ENCODE results near the gene SLCO2A1.

Gene SLCO2A1

DNA sequence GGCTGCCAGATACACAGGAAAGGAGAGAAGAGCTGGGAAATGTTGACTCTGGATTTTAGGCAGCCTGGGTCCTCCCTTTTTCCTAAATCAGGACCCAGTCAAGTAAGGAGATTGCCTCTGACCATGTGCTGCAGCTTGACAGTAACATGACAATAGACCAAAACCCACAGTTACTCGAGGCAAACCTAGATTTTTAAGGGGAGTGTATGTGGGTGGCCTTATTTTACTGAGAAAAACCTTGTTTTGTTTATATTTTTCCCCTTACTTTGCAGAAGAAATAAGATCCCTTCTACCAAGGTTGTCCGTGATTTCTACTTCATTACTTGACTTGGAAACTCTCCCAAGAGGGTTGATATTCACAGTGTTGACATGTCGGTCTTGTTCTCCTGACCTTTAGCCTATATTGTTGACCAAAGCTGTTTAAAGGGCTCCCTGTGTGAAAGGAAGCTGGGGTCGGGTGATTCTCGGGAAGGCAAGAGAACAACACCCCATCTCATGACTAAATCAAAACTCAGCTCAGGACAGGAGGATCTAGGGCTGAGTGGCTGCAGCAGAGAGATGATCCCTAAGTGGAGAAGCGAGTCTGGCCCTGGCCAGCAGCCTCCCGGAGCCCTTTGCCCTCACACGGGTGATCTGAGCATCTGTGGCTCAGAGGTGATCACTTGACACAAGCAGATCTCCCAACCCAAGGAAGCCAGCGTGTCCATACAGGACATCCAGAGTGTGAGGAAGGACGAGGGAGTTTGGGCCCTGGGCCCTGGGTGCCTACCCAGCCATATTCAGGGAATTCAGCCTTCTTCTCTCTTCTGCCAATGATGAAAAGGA lies 31.0 kb upstream of the SLCO2A1 start:
- DNase-seq = no peak

DNA sequence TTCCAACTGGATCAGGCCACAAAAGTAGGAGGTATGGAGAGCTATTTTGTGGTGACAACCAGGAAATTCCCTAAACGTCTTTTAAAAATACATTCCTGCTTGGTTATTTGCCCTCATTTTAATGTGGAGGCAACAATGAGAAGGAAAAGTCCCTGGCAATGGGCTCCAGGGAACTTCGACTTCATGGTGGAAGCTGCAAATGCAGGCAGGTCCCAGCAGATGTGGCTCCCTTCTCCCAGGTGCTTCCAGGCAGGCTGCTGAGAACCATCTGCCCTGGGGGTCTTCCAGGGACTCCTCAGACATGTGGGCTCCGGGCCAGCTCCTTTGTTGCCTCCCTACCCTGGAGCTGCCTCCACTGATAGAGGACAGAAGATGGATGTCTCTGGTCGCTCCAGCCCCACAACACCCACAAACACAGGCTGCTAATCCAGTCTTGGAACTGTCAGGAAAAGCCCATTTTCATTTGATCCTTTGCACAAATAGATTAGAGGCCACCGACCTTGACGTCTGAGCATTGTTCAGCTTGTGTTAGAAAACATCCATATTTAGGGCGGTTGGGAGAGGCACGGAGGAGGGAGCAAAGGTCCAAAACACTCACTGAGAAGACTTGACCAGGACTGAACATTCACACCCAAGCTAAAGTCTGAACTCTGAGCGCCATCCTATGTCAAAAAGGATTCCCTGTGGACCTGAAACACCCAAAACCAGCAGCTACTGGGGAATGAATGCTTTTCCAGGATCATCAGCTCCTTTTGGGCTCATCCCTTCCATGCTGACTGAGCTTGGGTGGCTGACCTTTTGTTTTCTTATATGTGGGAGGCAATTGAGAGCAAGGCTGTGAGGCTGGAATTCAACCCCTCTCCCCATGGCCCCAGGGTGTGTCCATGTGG lies 30.2 kb upstream of the SLCO2A1 start:
- DNase-seq = no peak

DNA sequence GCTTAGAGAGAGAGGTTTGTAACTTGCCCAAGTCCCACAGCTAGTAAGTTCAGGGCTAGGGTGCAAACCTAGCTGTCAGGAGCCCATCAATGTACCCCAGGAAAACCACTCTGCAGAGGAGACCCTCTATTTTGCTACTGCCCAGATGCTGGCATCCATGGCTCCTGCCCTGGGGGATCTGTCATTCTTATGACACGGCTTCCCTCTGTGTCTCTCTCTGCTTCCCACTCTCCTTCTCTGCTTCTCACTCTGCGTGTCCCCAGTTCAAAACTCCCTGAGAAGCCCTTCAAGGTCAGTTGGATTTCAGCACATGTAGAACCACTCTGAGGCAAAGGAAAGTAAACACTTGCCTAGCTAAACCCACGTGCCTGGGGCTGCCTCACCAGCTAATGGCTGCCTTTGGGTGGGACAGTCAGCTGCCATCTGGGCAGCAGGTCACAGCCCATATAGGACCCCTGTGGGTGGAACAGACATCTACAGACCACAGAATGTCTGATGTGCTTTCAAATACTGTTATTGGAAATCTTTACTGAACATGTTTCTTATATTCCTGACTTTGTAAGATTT lies 29.4 kb upstream of the SLCO2A1 start:
- no peak for DNase-seq

DNA sequence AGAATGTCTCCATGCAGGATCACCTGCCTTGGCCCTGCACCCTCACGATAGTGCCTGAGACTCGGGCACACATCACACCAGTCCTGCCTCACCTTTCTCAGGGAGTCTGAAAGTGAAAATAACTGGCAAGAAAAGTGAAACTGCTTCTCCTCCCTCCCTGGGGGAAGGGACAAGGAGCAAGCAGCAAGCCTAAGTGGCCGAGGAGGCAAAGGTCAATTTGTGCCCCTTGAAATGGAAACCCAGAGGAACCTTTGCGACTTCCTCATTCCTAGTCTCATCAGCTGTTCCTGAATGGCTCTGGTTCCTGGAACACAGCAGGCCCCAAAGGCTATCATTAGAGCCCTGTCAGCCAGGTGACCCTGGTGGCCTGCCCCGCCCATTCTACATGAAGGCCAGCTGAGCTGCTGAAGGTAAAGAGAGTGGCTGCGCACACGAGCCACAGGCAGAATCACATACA lies 28.0 kb upstream of the SLCO2A1 start:
- no peak for DNase-seq

DNA sequence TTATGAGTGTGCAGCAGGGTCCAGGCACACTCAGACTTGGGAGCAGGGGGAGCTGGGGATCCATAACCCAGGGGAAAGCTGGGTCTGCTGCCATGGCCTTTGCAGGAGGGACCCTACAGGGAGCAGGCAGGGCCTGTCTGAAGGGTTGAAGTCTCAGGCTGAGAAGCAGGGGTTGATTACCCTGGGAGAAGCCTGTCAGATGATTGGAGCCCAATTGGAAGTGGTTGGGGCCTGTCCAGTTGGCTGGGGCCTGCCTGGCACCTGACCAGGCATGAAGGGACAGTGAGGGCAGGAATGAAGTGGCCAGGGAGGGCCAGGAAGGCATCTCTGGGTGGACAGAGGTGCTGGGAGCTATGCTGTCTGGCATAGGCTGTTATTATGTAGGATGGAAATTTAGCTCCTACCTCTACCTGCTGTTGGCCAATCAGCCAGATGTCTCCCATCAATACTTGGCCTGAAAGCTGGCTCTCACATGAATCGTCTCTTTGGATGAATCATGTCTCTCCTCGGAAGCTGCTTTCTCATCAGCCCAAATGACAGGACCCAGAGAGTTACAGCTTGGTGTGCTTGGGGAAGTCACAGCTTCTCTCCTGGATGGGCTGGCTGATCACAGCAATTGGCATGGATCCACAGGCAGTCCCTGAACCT lies 27.4 kb upstream of the SLCO2A1 start:
- DNase-seq = no peak

DNA sequence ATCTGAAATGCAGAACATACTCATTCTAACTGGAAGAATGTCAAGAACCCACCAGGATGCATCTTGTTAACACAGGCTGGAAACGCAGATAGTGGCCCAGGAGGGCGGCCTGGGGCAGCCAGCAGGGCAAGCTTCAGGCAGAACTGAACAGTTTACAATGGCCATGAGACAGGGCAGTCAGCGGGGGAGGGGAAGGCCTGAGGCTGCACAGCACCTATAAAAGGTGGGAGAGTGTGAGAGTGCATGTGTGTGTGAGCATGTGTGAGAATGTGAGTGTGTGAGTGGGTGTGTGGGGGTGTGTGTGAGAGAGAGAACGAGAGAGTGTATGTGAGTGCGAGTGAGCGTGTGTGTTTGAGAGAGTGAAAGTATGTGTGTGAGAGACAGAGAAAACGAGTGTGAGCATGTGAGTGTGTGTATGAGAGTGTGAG lies 26.8 kb upstream of the SLCO2A1 start:
- no peak for DNase-seq

DNA sequence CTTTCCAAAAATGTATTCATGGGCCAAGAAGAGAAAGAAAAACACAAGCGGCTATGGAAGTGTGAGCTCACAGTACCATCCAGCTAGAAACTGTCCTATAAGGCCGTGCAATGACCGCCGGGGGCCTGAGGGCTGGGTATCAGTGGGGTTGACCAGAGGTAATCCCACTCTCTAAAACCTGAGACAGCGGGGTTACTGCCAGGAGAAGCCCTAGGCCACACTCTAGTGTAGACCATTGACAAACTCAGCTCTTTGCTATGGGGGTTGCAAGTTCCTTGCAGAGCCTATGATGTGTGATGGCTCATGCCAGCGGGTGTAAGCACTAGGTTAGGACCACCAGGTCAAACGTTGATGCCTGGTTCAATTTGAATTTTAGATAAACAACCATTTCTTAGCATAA lies 25.9 kb upstream of the SLCO2A1 start:
- DNase-seq = no peak

DNA sequence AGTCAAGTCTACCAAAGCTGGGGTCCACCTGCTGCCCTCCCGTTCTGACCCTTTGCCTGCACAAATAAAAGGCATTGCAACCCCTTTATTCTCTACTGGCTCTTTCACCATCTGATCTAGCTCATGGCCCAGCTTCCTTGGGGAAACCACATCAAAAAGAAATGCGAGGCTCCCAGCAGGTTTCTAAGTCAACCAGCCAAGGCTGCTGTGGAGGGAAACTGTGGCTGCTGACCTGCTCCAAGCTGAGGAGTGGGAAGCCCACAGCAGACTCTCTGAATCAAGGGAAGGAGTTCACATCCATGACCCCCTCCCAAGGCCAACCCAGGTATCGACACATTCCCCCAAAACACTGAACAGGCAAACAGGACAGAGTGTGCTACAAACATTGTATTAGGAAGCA lies 25.2 kb upstream of the SLCO2A1 start:
- DNase-seq = no peak

DNA sequence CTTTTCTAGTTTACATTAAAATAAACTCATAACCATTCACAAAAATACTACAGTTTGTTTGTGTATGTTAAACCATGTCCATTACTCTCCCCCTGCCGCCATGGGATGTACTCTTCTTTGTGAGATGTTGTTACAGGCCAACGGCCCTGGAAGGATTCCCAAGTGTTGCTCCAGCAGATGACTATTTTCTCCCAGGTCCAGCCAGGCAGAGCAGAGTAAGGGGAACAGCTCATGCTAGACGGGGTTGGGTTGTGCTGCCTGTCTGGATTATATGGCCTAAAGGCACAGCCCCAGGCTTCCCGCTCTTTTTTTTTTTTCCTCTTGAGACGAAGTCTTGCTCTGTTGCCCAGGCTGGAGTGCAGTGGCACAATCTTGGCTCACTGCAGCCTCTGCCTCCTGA lies 24.5 kb upstream of the SLCO2A1 start:
- no peak for DNase-seq

DNA sequence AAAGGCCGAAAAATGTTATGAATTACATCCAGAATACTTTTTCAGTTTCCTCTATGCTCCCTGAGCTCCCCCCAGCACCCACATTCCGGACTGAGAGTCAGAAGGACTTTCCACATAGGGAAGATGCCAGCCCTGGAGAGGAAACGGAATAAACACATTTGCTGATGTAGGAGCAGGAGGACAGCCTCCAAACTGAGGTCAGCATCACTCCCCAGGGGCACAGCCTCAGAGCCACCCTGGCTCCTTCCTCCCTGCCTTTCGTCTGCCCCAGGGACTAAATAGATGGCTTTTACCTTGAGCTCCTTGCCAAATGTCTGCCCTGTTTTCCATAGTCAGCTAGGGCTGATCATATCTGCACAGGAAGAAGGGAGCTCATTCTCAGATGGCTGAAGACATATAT lies 22.6 kb upstream of the SLCO2A1 start:
- no peak for DNase-seq

DNA sequence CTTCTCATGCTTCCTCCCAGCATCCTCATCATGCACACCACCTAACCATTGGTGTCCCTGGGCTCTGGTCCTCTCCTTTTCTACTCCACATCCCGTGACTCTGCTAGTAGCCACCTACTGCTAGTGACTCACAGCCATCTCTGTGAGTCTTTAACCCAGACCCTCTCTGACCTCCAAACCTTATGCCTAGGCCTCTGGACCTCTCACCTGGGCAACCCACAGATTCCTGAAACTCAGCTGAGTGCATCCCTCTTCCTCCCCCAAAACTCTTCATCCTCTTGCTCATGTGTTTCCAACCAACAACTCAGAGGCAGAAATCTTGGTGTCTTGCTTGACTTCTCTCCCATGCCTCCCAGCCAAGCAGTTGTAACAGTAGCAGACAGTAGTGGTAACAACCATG lies 20.0 kb upstream of the SLCO2A1 start:
- DNase-seq = no peak

DNA sequence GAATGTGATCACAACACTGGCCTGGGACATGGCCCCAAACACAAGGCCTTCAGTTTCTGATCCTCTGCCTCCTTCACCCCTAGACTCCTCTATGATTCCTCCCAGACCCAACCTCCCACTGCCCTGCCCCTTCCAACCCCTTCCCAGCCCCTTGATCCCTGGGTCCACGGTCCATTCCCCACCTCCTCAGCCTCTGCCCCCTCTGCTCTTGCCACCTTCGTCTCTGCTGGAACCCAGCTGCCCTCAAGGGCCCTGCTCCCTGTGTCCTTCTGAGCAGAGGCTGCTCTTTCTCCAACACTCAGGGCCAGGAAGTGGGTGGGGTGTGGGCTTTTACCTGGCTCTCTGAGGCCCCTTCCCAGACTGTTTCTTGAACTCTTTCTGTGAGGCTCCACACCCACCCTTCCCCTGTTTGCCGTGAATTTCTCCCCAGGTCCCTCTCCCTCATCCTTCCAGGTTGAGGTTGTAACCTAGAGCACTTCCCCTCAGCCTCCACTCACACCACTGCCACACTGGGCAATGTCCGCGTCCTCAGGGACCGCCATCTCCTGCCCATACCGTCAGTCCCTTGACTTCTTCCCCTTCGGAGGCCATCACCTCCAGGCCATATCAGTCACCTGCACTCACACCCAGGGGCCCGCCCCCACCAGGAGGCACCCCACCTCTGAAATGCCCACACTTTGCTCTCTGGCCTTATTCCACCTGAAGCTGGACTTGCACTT lies 18.7 kb upstream of the SLCO2A1 start:
- no peak for DNase-seq

DNA sequence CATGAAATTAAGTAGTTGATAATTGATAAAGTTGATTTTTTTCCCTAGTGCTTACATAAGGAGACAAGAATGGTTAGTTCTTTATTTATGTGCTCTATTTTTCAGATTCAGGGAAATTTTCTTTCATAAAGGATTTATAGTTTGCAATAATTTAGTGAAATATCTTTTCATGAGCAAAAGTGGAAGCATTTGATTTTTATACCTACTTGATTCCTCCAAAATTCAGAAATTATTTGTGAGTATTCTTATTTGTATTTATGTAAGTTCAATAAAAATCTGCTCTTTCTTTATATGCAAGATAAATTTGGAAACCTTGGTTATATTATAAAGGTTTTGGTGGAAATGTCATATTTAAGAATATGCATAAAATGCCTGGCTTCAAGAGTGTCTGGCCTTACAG lies 14.7 kb upstream of the SLCO2A1 start:
- DNase-seq = no peak

DNA sequence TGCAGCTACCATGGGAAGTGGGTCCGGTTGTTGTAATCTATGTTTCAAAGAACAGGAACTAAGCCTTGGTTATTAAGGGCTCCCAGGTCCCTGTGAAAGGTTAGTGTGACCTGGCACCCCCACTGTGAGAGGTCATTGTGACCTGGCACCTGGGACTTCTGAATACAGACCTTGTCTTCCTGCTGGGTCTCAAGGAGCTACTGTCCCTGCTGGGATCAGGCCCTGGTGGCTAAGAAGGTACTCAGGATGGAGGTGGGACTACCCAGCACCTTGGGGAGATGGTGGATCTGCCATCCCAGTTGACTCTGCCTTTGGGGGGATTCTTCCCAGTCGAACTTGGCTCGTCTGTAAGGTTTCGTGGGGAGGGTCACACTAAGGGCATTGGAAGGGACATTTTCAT lies 10.3 kb upstream of the SLCO2A1 start:
- no peak for DNase-seq

DNA sequence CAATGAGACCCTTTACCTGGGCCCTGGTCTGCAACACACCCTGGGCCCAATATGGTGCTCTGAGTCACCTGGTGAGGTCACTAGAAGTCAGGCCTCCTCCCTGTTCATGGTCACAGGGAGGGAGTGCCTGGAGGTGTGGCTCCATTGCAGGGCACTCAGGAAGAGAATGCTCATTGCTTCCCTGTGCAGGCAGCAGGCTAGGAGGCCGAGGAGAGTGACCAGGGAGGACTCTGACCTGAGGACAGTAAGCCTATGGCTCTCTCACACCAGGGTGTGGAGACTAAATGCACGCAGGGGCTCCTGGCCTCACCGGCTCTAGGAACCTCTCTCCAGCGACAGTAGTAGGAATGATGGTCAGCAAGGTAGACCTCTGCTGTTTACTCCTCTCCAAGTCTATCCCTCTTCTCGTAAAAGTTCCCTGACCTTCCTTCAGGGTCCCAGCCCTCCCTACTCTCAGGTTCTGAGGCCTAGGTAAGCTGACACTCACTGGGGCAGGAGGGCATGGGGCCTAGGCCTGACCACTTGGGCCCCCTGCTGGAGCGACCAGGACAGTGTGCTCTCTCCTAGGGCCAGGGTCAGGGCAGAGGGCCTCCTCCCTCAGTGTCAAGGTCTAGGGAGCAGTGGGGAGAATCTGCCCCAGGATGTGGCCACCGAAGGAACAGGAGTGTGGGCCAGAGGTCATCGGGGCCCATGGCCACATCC lies 9.6 kb upstream of the SLCO2A1 start:
- no peak for DNase-seq

DNA sequence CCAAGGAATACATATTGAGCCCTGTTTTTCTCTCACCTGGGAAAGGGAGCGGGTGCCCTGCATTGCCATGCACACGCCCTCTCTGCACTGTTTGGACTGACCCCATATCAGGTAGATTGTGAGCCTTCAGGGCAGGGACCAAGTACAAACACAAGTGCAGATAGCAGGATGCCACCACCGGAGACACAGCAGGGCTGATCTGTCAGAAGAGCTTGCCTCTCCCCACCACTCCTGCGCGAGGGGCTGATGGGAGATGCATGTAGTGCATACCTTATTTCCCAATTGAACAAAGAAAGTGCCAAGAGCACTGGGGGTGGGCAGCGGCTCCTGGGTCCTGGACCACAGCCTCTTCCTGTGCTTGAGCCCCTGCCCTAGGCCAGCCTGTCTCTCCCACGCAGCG lies 9.0 kb upstream of the SLCO2A1 start:
- DNase-seq = no peak

DNA sequence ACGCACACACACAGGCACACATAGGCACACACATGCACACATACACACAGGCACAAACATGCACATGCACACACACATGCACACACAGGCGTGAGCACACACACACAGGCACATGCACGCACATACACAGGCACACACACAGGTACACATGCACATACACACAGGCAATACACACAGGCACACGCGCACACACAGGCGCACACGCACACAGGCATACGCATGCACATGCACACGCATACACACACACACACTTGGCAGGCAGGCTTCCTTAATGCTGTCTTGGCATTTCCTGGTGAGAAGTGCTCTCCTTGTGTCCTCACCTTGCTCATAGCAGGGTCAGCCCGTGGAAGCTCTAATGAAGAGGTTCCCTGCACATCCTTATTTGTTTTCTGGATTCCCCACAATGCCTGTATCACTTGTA lies 8.4 kb upstream of the SLCO2A1 start:
- DNase-seq = no peak

DNA sequence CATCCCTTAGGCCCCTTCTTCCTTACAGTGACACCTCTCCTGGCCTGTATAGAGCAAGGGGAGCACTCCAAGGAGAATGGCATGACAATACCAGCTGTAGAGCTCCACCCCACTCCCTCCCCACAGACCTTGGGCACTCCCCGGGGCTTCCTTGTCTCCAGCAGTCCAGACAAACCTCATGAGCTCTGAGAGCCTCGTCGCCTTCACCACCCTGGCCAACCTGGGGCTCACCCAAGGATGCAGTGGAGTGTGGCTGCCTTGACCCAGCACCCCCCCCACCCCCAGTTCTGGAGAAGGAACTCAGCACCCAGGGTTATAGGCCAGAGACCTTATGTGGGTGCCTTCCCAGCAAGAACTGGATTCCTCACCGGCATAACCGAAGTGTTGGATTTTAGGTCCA lies 7.4 kb upstream of the SLCO2A1 start:
- no peak for DNase-seq

DNA sequence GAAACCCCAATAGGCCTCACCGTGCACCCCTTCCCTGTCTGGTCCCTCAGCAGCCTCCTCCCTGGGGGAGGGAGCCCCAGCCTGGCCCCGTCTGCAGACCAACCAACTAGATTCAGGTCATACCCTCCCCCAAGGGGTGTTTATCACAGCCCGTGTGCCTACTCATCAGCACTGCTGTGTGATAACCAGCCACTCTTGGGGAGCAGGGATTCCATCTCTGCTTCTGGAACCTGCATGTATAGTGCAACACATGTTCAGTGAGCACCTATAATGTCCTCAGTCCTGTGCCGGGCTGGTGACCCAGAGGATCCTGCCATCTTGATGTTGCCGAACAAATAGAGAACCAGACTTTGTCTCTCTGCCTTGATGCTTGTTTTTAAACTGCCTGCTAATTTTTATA lies 6.6 kb upstream of the SLCO2A1 start:
- DNase-seq = no peak

DNA sequence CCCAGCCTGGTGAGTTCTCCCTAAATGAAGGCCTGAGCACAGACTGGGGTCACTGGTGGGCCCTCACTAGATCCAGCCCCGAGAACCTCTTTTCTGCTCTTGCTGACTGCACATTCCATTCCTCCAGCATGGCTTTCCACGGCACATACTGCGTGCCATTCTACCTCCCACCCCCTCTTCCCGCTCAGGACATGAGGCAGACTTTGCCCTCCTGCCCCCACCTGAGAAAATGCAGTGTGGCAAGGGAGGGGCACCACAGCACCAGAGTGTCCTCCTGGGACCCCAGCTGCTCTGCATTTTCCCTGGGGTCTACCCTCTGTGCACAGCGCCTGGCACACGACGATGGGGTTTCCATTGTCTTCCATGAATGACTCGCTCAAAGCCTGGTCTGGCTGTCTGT lies 6.1 kb upstream of the SLCO2A1 start:
- DNase-seq = no peak

DNA sequence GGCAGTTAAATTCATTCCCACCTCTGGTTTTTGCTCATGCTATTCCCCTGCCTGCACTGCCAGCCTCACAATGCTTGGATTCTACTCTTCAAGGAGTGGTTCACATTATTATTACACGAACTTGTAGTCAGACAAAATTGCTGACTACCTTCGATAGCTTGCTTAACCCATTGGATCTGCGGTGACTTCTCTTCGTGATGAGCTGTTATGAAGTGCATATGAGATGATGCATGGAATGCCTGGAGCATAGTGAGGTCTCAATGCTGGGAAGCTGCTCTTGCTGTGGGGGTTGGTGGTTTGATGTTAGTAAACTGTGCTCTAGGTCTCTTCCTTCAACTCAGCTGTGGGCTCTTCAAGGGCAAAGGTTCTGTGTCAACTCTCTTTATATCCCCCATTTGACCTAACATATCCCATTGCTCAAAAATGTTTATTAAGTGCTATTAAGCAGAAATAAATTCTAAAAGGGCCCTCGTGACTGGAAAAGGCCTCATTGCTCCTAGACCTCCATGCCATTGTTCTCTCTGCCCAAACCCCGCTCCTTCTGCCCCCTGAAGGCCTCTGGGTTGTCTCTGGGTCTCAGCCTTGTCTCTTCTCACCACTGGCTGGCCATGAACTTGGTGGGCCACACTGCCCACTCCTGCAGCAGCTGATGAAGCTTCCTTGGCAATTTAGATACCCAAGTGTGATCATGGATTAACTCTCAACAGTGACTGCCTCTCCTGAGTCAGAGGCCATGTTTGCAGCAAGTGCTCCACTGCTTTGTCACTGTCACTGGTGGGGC lies 4.5 kb upstream of the SLCO2A1 start:
- DNase-seq = no peak
